CD4-positive, alpha-beta T cell (primary cell): ENCODE results near the gene ELF1. TPM values are rescaled to one million over a fixed set of nuclear protein-coding genes. Genes with fewer than 3 reads are reported as not detected.

Source experiments
- ATAC-seq: fragments of 200-7000 bp; cut with Tn5 transposase; one replicate; pipeline ENCODE4 v1.10.0; 2022; ENCODE audit warnings: mild to moderate bottlenecking; ENCODE audit not compliant: poor library complexity
- CTCF ChIA-PET: fragments of 350-600 bp; sonication (Branson Sonifier 250); formaldehyde crosslinking; loops from one replicate; lab custom pipeline; 2021; ENCODE audit warnings: antibody characterized with exemption, inconsistent platforms; lab: Charles Lee
- POLR2A ChIA-PET: fragments of 350-600 bp; sonication (Branson Sonifier 250); formaldehyde crosslinking; loops from one replicate; lab custom pipeline; 2021; ENCODE audit warnings: antibody characterized with exemption, inconsistent platforms; lab: Charles Lee
- DNase-seq, 14 experiments: peaks; one replicate each; pipeline ENCODE4 v3.0.0-alpha.2; 2013 to 2020; ENCODE audit warnings: mixed read lengths in 2 of 14
- H3K27ac ChIP-seq, 2 donors: one replicate each; pipeline versions ENCODE4 v1.5.1 to v1.7.0; 2013; ENCODE audit warnings: low read length in 2 of 2, low read depth in 1 of 2, mild to moderate bottlenecking in 1 of 2
- H3K27me3 ChIP-seq, 2 experiments: 1 replicate in 1 of 2; 2 replicates in 1 of 2; pipeline versions ENCODE4 v1.6.1 to v1.7.0; 2013; ENCODE audit warnings: low read length in 2 of 2, control low read depth in 1 of 2, mild to moderate bottlenecking in 1 of 2, moderate library complexity in 1 of 2; ENCODE audit not compliant: insufficient read depth in 2 of 2, control insufficient read depth in 1 of 2
- H3K36me3 ChIP-seq: one replicate; pipeline ENCODE4 v1.6.1; 2013; ENCODE audit warnings: low read length, control low read depth; ENCODE audit not compliant: insufficient read depth
- H3K4me1 ChIP-seq: one replicate; pipeline ENCODE4 v1.6.1; 2013; ENCODE audit warnings: low read length, control low read depth; ENCODE audit not compliant: insufficient read depth
- H3K4me3 ChIP-seq: one replicate; pipeline ENCODE4 v1.5.1; 2013; ENCODE audit warnings: mild to moderate bottlenecking, low read length, moderate library complexity
- H3K9me3 ChIP-seq, 2 experiments: 1 replicate in 1 of 2; 2 replicates in 1 of 2; pipeline versions ENCODE4 v1.6.1 to v1.7.0; 2013; ENCODE audit warnings: low read length in 2 of 2, mild to moderate bottlenecking in 2 of 2, control low read depth in 1 of 2, moderate library complexity in 1 of 2; ENCODE audit not compliant: control insufficient read depth in 1 of 2, insufficient read depth in 1 of 2
- H3K27ac Mint-ChIP-seq: one replicate; pipeline ENCODE4 v1.8.0; 2020; ENCODE audit warnings: mixed read lengths
- H3K27me3 Mint-ChIP-seq: one replicate; pipeline ENCODE4 v1.8.0; 2021; ENCODE audit warnings: mixed read lengths
- H3K36me3 Mint-ChIP-seq: one replicate; pipeline ENCODE4 v1.8.0; 2021; ENCODE audit warnings: low read depth, mixed read lengths
- H3K4me1 Mint-ChIP-seq: one replicate; pipeline ENCODE4 v1.8.0; 2021; ENCODE audit warnings: low read depth, mixed read lengths
- H3K4me3 Mint-ChIP-seq: one replicate; pipeline ENCODE4 v1.8.0; 2020; ENCODE audit warnings: mild to moderate bottlenecking, mixed read lengths
- H3K9me3 Mint-ChIP-seq: one replicate; pipeline ENCODE4 v1.8.0; 2020; ENCODE audit warnings: mixed read lengths
- intact Hi-C, 2 experiments: fragments of 100-400 bp; cut with DNase I in 1 of 2; cut with micrococcal nuclease in 1 of 2; formaldehyde crosslinking; loops; one replicate each; pipeline versions ENCODE4 v1.15.1 to v1.9.0; 2023 to 2025; cut with DNase I, micrococcal nuclease
- total RNA-seq, 174 experiments: library from RNA in 2 of 174; stranded (reverse) in 2 of 174; gene quantifications; one replicate each; pipeline ENCODE4 v1.2.3 and lab custom pipeline; 2021 to 2026
- TF ChIP-seq, protein P1 (sequence below): fragments of 200-600 bp; IDR thresholded peaks from one replicate; pipeline ENCODE4 v1.8.0; 2022; ENCODE audit warnings: antibody characterized with exemption, mild to moderate bottlenecking

ELF1 gene
- total RNA-seq, 2 experiments from 2014 or later: 354 to 358 TPM

DNA sequence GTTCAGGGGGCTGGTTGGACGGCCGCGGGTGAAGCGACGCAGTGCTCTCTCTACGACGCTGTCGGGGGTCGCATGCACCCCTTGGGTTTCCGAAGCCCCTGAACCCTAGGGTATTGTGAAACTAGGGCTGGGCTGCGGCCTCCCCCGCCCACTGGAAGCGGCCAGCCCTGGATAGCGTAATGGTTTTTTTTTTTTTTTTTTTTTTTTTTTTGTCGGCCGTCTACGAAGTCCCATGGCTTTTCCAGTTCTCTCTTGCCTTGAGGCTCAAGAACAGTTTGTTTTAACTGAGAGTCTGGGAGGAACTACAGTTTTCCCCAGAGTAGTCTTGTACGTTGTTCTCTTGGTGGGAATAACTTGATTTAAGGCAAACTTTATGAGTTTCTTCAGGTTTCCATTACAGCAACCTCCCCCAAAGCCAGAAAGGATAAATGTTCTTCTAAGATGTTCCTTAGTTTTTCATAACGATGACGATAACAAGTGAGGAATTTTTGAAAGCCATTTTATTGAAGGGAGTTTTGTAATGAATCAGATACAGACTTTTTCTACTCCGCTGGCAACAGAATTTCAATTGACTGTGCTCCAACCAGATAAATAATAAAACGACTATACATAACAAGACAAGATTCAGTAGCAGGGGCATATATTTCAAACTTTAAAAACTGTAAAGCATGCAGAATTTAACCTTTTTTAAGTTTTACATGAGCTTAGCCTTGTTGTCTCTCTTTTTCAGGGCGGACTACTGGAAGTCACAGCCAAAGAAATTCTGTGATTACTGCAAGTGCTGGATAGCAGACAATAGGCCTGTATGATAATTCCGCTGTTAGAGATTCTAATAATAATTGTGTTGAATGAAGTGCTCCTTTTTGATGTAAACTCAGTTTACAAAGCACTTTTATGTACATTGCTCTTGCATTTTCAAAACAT lies 43.1 kb upstream of the ELF1 start:
- peak overlapping the region; percentile 82 to 86 for H3K27ac ChIP-seq
- H3K9me3 ChIP-seq: no peaks in the 10 kb centered on the region
- H3K4me1 ChIP-seq: peaks cover 13% of the 10 kb centered on the region
- H3K36me3 ChIP-seq: peaks cover 20% of the 10 kb centered on the region
- TF ChIP-seq, protein P1, sequence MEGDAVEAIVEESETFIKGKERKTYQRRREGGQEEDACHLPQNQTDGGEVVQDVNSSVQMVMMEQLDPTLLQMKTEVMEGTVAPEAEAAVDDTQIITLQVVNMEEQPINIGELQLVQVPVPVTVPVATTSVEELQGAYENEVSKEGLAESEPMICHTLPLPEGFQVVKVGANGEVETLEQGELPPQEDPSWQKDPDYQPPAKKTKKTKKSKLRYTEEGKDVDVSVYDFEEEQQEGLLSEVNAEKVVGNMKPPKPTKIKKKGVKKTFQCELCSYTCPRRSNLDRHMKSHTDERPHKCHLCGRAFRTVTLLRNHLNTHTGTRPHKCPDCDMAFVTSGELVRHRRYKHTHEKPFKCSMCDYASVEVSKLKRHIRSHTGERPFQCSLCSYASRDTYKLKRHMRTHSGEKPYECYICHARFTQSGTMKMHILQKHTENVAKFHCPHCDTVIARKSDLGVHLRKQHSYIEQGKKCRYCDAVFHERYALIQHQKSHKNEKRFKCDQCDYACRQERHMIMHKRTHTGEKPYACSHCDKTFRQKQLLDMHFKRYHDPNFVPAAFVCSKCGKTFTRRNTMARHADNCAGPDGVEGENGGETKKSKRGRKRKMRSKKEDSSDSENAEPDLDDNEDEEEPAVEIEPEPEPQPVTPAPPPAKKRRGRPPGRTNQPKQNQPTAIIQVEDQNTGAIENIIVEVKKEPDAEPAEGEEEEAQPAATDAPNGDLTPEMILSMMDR: no peak
- ChIA-PET CTCF (interaction anchor here (0.6 to 2.9 kb wide), 2 partner anchors 8 to 88 kb away, joined by 3 to 13 read pairs; no protein-coding TSS in a partner anchor), POLR2A (interaction anchor here (0.9 to 4.3 kb wide), 15 partner anchors 12 to 1210 kb away, joined by 3 to 103 read pairs (median 6); partner anchors contain the start of genes AKAP11 and ELF1)
- H3K27ac Mint-ChIP-seq: peak overlapping the region; percentile 98
- DNase-seq (no peak), ATAC-seq (peak; percentile 4)
- no peaks in the 10 kb centered on the region for H3K9me3 Mint-ChIP-seq
- intact Hi-C loops: loop anchor here (2.0 to 10.0 kb wide), 7 partner anchors 43 to 1210 kb away; partner anchors contain the start of genes KBTBD6 (in 2 of the 2), AKAP11 (in 1 of the 2), ELF1 (in 1 of the 2) and KBTBD7 (in 1 of the 2)
- H3K4me1 Mint-ChIP-seq: peaks cover 55% of the 10 kb centered on the region
- no peaks in the 10 kb centered on the region for H3K27me3 ChIP-seq
- peak overlapping the region; percentile 95 for H3K4me3 Mint-ChIP-seq
- H3K36me3 Mint-ChIP-seq: peaks cover 75% of the 10 kb centered on the region
- peaks cover 14% of the 10 kb centered on the region for H3K27me3 Mint-ChIP-seq
- peak overlapping the region; percentile 74 for H3K4me3 ChIP-seq

DNA sequence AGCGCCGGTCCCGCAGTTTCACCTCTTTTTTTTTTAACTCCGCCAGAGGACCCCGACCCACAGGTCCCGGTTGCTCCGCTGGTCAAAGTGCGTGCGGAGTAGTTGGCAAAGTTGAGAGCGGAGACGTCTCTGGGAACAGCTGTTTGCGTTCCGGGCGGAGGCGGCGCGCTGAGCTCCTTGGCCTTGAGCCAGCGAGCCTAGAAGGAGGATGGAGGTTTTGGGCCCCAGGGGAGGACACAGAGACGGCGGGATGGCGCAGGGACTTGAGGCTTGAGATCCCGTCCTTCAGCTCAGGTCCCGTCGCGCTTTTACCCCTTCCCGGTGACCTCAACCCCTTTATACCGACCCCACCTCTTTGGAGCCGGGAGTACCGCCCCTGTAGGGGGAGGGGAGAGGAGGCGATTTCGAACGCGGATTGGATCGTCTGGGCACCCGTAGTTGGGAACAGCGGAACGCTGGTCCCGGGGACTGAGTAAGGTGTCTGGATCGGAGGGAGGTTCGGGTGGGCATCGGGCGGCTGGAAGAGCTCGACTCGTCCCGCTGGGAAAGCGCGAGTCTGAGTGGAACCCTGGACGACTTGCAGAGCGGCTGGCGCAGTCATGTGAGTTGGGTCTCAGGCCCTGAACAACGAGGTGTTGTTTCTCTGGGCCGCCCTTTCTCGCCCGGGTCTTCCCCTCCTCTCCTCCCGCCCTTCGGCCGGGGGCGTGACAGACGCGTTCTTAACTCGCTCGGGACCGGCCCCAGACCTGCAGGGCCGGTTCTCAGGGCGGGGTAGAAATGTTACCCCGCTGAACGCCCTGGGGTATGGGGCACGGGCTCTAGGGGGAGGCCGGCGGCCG lies 42.2 kb upstream of the ELF1 start, which contains the start of gene WBP4:
Gene WBP4, plus strand, starts transcription at position 435 of the 839 bp plus-strand sequence. Its CDS starts 165 bp downstream, at position 600.
- Histone ChIP-seq H3K27ac (peak within 1 kb of the TSS; percentile 82 to 86), H3K9me3 (no peaks in the 10 kb centered on the region), H3K27me3 (no peaks in the 10 kb centered on the region), H3K36me3 (peaks cover 13% of the 10 kb centered on the region), H3K4me1 (peaks cover 13% of the 10 kb centered on the region), H3K4me3 (peak within 1 kb of the TSS; percentile 74)
- peaks cover 61% of the 10 kb centered on the region for H3K4me1 Mint-ChIP-seq
- H3K27ac Mint-ChIP-seq: peak within 1 kb of the TSS; percentile 98
- H3K36me3 Mint-ChIP-seq: peaks cover 66% of the 10 kb centered on the region
- CTCF ChIA-PET: interaction anchor here (0.6 to 2.9 kb wide), 7 partner anchors 36 to 466 kb away, joined by 3 to 13 read pairs (median 3); partner anchors contain the start of gene ELF1
- intact Hi-C loops: loop anchor here (2.0 to 10.0 kb wide), 7 partner anchors 42 to 1211 kb away; partner anchors contain the start of genes KBTBD6 (in 2 of the 2), AKAP11 (in 1 of the 2), ELF1 (in 1 of the 2) and KBTBD7 (in 1 of the 2)
- POLR2A ChIA-PET: interaction anchor here (0.6 to 4.3 kb wide), 45 partner anchors 11 to 1211 kb away, joined by 3 to 103 read pairs (median 5); partner anchors contain the start of genes AKAP11, ELF1, KBTBD6 and KBTBD7
- DNase-seq (peak; percentile 72 to 93 (median 82)), ATAC-seq (peak; percentile 52)
- H3K27me3 Mint-ChIP-seq: peaks cover 14% of the 10 kb centered on the region
- TF ChIP-seq, protein P1: no peak
- no peaks in the 10 kb centered on the region for H3K9me3 Mint-ChIP-seq
- peak within 1 kb of the TSS; percentile 95 for H3K4me3 Mint-ChIP-seq
